Mesendoderm (in vitro differentiated cells): Measurements from ENCODE around the gene TMEM82.

ENCODE experiments used
- DNase-seq: peaks from one replicate; pipeline ENCODE4 v3.0.0; 2013
- H2AK5ac ChIP-seq: 2 replicates; pipeline ENCODE4 v1.6.1; 2013; ENCODE audit warnings: low read length, inconsistent platforms
- H2BK120ac ChIP-seq: 2 replicates; pipeline ENCODE4 v1.6.1; 2013; ENCODE audit warnings: low read depth, mild to moderate bottlenecking, low read length, moderate library complexity, mixed read lengths
- H2BK15ac ChIP-seq: replicated peaks from 2 replicates; pipeline ENCODE4 v1.6.1; 2013; ENCODE audit warnings: low read depth, mild to moderate bottlenecking, moderate library complexity
- H2BK5ac ChIP-seq: 2 replicates; pipeline ENCODE4 v1.6.1; 2013; ENCODE audit warnings: low read length, inconsistent platforms
- H3K18ac ChIP-seq: 2 replicates; pipeline ENCODE4 v1.6.1; 2013; ENCODE audit warnings: mild to moderate bottlenecking, low read length, mixed read lengths
- H3K23ac ChIP-seq: one replicate; pipeline ENCODE4 v1.6.1; 2013; ENCODE audit warnings: low read length
- H3K27ac ChIP-seq: 2 replicates; pipeline ENCODE4 v1.5.1; 2013; ENCODE audit warnings: low read depth, mild to moderate bottlenecking, inconsistent platforms, low read length, moderate library complexity
- H3K27me3 ChIP-seq: 2 replicates; pipeline ENCODE4 v1.6.1; 2013; ENCODE audit warnings: low read length, control low read depth, mild to moderate bottlenecking, inconsistent platforms; ENCODE audit not compliant: insufficient read depth, poor library complexity
- H3K36me3 ChIP-seq: 2 replicates; pipeline ENCODE4 v1.6.1; 2013; ENCODE audit warnings: low read length, inconsistent platforms; ENCODE audit not compliant: control insufficient read depth, insufficient read depth
- H3K4ac ChIP-seq: one replicate; pipeline ENCODE4 v1.6.1; 2013; ENCODE audit warnings: low read depth, mild to moderate bottlenecking, low read length, moderate library complexity
- H3K4me1 ChIP-seq: 2 replicates; pipeline ENCODE4 v1.6.1; 2013; ENCODE audit warnings: low read depth, low read length, inconsistent platforms; ENCODE audit not compliant: control insufficient read depth
- H3K4me2 ChIP-seq: 2 replicates; pipeline ENCODE4 v1.6.1; 2013; ENCODE audit warnings: low read length
- H3K4me3 ChIP-seq: 2 replicates; pipeline ENCODE4 v1.5.1; 2013; ENCODE audit warnings: mild to moderate bottlenecking, low read length
- H3K56ac ChIP-seq: one replicate; pipeline ENCODE4 v1.6.1; 2013; ENCODE audit warnings: low read length
- H3K79me1 ChIP-seq: 2 replicates; pipeline ENCODE4 v1.6.1; 2013; ENCODE audit warnings: low read length, inconsistent platforms
- H3K79me2 ChIP-seq: 2 replicates; pipeline ENCODE4 v1.6.1; 2013; ENCODE audit warnings: mild to moderate bottlenecking, low read length; ENCODE audit not compliant: control insufficient read depth, insufficient read depth
- H3K9ac ChIP-seq: 2 replicates; pipeline ENCODE4 v1.6.1; 2013; ENCODE audit warnings: low read length, inconsistent platforms
- H4K5ac ChIP-seq: one replicate; pipeline ENCODE4 v1.6.1; 2013; ENCODE audit warnings: low read length
- H4K8ac ChIP-seq: one replicate; pipeline ENCODE4 v1.6.1; 2013; ENCODE audit warnings: low read depth, mild to moderate bottlenecking, control low read depth, low read length, moderate library complexity
- WGBS: extraction: QIAGEN DNeasy Blood & Tissue Kit; methylation state at CpG from one replicate; pipeline ENCODE4 v1.1.7; 2013; ENCODE audit warnings: low lambda C conversion rate, missing lambda C conversion rate; ENCODE audit not compliant: insufficient coverage; ENCODE audit errors: extremely low coverage; 5-methylcytosine and 5-hydroxymethylcytosine counted together

TMEM82 gene

GRCh38 chr1:15796086-15796462 lies 53.8 kb downstream of the TMEM82 start:
- peaks cover 9% of the 10 kb centered on the region for H3K4me1 ChIP-seq
- H2BK5ac ChIP-seq, result no peak overlapping the region
- no peaks in the 10 kb centered on the region for H3K79me1 ChIP-seq
- H3K4me2 ChIP-seq, result no peak overlapping the region
- no peak overlapping the region for H3K9ac ChIP-seq
- no peak overlapping the region for H3K18ac ChIP-seq
- H3K27me3 ChIP-seq, result no peaks in the 10 kb centered on the region
- no peak overlapping the region for H2BK120ac ChIP-seq
- H3K79me2 ChIP-seq, result no peaks in the 10 kb centered on the region
- no peak overlapping the region for H2BK15ac ChIP-seq
- H3K27ac ChIP-seq, result no peak overlapping the region
- H4K5ac ChIP-seq, result no peak overlapping the region
- H2AK5ac ChIP-seq, result no peak overlapping the region
- no peak overlapping the region for H3K56ac ChIP-seq
- H3K36me3 ChIP-seq, result no peaks in the 10 kb centered on the region
- no peak for DNase-seq
- no peak overlapping the region for H4K8ac ChIP-seq
- H3K4ac ChIP-seq, result no peak overlapping the region
- no peak overlapping the region for H3K4me3 ChIP-seq
- H3K23ac ChIP-seq, result no peak overlapping the region
- no CpG with 5 or more reads among the region's 2 CpGs for WGBS
